ENCODE results near the gene ATOH8.

Gene ATOH8

GRCh38 chr2:85802354-85803103 lies 48.7 kb downstream of the ATOH8 start:
- DNase-seq (ENCODE audit: low read depth), result no peak

GRCh38 chr2:85803704-85804425 lies 50.1 kb downstream of the ATOH8 start:
- DNase-seq (ENCODE audit: low read depth), result no peak

GRCh38 chr2:85804583-85804982 lies 50.8 kb downstream of the ATOH8 start:
- no peak for DNase-seq (ENCODE audit: low read depth)

- DNase-seq (ENCODE audit: low read depth), result no peak
Observed at GRCh38 chr2:85806358-85807118, 52.7 kb downstream of the ATOH8 start.

- no peak for DNase-seq (ENCODE audit: low read depth)
Observed at GRCh38 chr2:85807756-85808155, 54.0 kb downstream of the ATOH8 start.

- no peak for DNase-seq (ENCODE audit: low read depth)
Observed at GRCh38 chr2:85810371-85811179, 56.8 kb downstream of the ATOH8 start.

- no peak for DNase-seq (ENCODE audit: low read depth)
Observed at GRCh38 chr2:85811180-85812093, 57.6 kb downstream of the ATOH8 start.

- no peak for DNase-seq (ENCODE audit: low read depth)
Observed at GRCh38 chr2:85812094-85812735, 58.4 kb downstream of the ATOH8 start.

GRCh38 chr2:85813211-85813981 lies 59.6 kb downstream of the ATOH8 start:
- DNase-seq (ENCODE audit: low read depth), result no peak

- peak; percentile 75 for DNase-seq (ENCODE audit: low read depth)
Observed at GRCh38 chr2:85813982-85814801, 60.4 kb downstream of the ATOH8 start.

DNA sequence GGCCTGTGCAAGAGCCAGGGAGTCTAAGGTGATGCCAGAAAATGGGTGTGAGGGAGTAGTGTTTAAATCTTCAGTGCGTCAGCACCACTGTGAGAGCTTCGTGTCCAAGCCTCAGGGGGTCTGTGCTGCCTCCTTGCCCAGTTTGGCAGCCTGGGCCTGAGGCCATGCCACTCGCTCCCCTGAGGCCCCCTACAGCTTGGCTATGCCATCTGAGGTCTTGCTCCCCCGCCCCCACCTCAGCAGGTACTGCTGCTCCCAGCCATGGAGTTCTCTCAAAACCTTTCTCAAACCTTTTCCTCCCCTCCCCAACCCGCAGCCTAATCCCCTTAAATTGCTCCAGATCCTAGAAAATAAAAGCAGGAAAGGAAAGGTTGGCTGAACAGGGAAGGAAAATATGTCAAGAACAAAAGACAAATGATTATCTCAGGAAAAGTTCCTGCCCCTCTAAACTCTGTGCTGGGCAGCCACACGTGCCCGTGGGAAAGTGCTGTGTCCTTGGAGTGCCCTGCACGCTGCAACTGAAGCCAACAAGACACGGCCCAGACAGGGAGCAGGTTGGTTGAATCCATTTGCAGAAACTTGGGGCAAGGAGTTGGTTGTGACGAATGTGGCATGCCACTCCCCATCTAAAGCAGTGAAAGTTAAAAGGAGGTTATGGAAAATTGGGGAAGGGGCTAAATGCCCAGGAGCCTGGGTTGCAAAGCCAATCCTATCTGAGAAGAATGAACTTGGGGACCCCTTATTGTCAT lies 61.2 kb downstream of the ATOH8 start:
- DNase-seq (ENCODE audit: low read depth), result no peak

GRCh38 chr2:85819811-85820510 lies 66.2 kb downstream of the ATOH8 start:
- DNase-seq (ENCODE audit: low read depth), result no peak

- DNase-seq (ENCODE audit: low read depth), result no peak
Observed at GRCh38 chr2:85822766-85823165, 69.0 kb downstream of the ATOH8 start.

DNA sequence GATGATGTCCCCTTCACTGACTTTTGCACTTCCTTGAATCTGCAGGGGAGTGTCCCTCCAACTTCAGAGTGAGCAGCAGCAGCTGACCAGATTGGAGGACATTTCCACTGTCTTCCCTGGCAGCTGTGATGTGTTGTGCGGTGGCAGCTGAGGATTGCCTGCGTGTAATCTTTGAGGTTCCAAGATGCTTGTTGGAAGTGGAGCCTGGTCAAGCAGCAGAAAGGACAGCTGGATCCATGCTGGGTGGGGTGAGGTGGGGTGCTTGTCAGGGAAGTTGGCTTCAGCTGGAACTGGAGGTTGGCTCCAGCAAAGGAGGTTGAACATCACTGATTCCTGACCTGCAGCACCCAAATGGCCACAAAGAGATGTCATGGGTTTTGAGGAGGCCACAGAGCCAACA lies 70.2 kb downstream of the ATOH8 start:
- DNase-seq (ENCODE audit: low read depth), result no peak

DNA sequence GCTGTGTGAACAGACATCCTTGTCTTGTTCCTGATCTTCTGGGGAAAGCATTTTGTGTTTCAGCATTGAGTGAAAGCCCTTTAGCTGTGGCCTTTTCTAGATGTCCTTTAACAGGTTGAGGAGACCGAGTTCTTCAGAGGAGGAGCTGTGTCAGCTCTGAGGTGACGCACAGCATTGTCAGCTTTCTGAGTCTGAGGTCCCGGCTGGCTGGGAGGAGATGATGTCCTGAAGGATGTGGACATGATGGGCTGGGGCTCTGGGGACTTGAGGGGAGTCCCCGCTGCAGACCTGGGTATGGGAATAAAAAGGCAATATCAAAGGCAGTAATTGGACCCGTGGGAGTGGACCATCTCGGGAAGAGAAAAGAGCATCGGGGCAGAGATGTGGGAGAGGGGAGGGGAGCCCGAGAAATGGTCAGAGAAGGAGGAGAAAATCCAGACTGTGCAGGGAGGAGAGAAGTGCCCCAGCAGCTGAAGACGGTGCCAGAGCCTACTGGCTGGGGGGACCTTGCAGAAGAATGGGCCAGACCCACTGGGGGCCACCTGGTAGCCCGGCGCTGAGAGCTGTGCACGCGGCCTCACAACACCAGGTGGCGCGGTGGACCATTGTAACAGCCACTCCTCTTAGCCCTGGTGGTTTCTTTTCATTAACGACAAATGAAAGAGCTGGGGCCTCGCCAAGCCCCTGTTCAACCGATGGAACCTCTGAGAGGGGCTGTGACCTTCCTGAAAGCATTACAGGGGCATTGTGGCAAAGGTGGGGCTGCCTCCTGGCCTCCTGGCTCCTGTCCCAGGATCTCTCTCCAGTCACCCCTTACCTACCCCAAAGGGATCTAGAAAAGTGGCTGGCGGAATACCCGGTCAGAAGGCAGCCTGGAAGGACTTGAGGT lies 73.4 kb downstream of the ATOH8 start:
- DNase-seq (ENCODE audit: low read depth), result peak; percentile 20

DNA sequence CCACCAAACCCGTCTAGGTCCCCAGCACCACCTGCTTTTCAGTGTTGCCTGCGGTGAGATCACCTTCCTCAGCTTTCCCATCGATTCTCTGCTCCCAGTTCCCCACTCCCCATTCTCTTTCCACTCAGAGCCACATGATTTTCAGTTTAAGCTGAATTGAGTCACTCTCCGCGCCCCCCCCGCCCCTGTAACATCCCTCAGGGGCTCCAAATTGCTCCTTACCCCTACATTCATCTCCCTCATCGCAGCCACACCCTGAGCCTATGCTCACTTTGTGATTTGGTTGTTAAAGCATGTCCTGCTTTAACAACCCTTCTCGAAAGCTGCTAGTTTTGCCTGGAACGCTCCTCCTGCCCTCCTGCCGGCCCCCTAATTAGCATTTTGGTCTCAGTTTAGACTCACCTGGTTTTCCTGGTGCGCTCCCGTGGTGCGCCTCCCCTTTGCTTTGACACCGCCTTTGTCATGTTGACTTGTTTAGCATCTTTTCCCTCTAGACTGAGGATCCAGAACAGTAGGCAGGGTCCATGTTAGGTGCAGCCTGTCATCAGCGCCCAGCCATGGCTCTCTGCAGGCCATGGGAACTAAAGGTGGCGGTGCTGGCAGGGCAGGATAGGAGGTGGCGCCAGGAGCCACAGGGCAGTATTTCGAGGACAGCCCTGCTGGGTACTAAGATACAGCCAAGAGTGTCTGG lies 74.2 kb downstream of the ATOH8 start:
- DNase-seq (ENCODE audit: low read depth), result no peak

Measured in CMK (cell line).